Sigmoid colon (tissue), 3 donors: ENCODE data around the gene ETS2.

Source experiments
- CTCF ChIP-seq, 4 experiments: fragments of 450-650 bp in 3 of 4; fragments of 200-600 bp in 1 of 4; IDR thresholded peaks; one replicate each; pipeline ENCODE4 v1.5.1; 2016 to 2019; ENCODE audit warnings: antibody characterized with exemption in 4 of 4, mild to moderate bottlenecking in 3 of 4, moderate library complexity in 2 of 4
- POLR2A ChIP-seq, 2 donors: fragments of 450-650 bp; IDR thresholded peaks; one replicate each; pipeline ENCODE4 v1.6.1; 2016; ENCODE audit warnings: antibody characterized with exemption in 2 of 2, mild to moderate bottlenecking in 2 of 2, moderate library complexity in 2 of 2

- TF ChIP-seq CTCF (IDR thresholded peaks at IDR 0.05), result no peak
- no peak for TF ChIP-seq POLR2A (IDR thresholded peaks at IDR 0.05)
Observed at GRCh38 chr21:38861056-38861455, 55.3 kb downstream of the ETS2 start.
